ENCODE measurements around the gene METTL17.
"Not testable (repeated sequence)": the region's sequence is repeated elsewhere in the genome, so short reads cannot be mapped to it uniquely, and the experiment has no call there.

The METTL17 gene

DNA sequence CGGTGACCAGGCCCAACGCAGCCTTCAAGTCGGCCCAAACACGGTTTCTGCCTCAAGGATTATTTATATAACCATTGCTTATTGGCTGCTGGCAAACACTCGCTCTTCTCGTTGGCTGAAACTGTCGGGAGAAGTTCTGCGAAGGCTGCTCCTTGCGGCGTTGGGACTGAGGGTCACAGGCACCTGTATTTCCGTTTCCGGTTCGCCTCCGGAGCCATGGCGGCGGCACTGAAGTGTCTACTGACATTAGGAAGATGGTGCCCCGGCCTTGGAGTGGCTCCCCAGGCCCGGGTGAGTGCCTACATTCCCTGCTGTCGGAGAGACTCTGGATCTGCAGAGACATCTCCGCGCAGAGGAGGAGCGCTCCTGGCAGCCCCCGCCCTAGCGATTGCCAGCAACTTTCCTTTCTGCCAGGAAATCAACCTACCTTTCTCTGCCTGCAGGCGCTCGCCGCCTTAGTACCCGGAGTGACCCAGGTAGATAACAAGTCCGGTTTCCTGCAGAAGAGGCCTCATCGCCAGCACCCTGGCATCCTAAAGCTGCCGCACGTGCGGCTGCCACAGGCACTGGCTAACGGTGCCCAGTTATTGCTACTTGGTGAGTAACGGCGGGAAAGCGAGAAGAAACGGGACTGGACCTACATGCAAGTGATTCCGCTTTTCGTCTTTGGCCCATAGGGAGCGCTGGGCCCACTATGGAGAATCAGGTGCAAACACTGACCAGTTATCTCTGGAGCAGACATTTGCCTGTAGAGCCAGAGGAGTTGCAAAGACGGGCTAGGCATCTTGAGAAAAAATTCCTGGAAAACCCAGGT, at the start of gene METTL17:
Gene METTL17, plus strand, starts transcription at position 194 of the 814 bp plus-strand sequence. Its CDS starts 23 bp downstream, at position 217.
- DNase-seq (ENCODE audit: low read depth) = peak; percentile 98

DNA sequence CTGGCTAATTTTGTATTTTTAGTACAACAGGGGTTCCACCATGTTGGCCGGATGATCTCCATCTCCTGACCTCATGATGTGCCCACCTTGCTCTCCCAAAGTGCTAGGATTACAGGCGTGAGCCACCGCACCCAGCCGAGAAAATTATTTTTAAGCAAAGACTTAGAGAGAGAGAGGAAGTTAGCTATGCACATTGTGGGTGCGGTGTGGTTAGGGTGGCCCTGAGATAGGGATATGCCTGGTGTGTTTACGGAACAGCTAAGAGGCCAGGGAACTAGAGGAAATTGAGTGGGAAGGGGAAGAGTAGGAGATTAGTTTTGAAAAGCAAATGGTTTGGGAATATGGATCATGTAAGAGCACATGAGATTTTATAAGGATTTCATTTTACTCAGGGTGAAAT, 44.6 kb upstream of the METTL17 start:
- not testable (repeated sequence) for DNase-seq (ENCODE audit: low read depth)

GRCh38 chr14:20946707-20947106, 43.1 kb upstream of the METTL17 start:
- DNase-seq (ENCODE audit: low read depth) = not testable (repeated sequence)

- not testable (repeated sequence) for DNase-seq (ENCODE audit: low read depth)
Measured at GRCh38 chr14:20954736-20955537, 34.8 kb upstream of the METTL17 start, which contains the start of gene RNASE2. Gene RNASE2, plus strand, starts transcription at chr14:20955487. Its CDS starts 285 bp downstream, at chr14:20955772.

DNA sequence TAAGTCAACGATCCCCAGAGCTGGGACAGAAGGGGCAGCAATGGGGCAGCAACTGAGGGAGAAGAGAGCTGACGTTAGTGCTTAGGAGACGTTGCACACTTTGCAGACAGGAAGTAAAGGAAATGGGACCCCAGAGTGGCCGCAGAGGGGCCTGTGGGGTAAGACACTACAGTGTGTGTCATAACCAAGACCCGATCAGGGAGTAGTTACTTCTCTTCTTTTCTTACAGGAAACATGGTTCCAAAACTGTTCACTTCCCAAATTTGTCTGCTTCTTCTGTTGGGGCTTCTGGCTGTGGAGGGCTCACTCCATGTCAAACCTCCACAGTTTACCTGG, 34.3 kb upstream of the METTL17 start:
- DNase-seq (ENCODE audit: low read depth) = not testable (repeated sequence)

DNA sequence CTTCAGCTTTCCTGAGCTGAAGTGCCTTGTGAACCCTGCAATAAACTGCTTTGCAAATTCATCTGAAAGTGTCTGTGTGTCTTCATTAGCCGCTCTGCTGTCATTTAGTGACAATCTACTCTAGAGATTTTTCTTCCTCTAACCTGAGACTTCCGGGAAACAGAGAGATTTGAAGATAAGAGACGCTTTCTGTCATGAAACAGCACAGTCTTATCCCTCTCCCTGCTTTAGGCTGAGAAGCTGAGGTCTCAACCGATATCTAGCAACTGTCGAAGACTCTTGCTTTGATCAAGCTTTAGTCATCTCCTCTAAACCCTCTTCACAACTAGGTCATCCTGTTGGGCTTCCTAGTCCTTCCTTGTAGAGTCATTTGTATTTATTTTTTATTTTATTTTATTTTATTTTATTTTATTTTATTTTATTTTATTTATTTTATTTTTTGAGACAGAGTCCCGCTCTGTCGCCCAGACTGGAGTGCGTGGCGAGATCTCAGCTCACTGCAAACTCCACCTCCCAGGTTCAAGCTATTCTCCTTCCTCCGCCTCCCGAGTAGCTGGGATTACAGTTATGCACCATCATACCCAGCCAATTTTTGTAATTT, 33.3 kb upstream of the METTL17 start:
- no peak for DNase-seq (ENCODE audit: low read depth)

DNA sequence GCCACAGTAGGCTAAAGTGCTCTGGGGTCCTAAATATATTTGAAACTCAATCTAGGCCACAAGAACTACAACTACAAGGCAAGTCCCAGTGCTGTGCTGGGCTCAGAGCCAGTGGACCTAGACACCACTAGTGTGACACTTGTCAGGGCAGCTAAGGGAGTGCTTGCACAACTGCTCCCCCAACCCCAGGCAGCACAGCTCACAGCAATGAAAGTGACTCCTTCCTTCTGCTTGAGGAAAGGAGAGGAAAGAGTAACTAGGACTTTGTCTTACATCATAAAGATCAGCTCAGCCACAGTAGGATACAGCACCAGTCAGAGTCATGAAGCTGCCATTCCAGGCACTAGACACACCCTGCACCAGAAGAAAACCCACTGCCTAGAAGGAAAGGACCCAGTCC, 30.8 kb upstream of the METTL17 start:
- not testable (repeated sequence) for DNase-seq (ENCODE audit: low read depth)

DNA sequence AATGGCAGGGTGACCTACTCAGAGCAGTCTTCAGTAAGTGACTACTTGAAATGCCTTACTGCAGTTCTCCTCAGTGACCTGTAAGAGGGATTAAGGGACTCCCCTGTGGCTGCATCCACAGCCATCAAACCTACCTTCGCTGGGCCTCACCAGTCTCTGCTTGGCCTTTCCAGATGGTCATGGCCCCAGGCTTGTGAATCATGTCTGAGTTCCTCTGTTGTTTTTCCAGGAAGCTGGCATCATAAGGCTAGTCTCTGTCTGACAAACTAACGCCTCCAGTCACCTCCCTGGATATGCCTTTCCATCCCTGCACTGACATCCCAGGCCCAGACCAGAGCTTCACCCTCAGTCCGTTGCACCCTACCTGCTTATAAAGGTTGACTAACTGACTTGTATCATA, 20.4 kb upstream of the METTL17 start:
- peak; percentile 44 for DNase-seq (ENCODE audit: low read depth)

DNA sequence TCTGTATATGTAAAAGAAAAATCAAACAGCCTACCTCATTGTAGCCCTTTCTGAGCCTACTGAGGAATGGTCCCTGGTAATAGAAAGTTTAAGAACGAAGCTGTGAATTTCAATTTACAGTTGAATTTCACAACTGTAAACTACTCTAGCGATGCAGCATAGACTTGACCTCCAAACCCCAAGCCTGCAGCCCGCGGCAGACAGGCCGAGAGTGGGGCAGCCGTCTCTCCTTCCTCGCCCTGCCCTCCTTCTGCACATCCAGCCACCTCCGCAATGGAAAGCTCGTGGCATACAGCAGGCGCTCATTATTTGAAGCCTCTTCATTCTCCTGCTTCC, 19.2 kb upstream of the METTL17 start:
- DNase-seq (ENCODE audit: low read depth) = no peak

DNA sequence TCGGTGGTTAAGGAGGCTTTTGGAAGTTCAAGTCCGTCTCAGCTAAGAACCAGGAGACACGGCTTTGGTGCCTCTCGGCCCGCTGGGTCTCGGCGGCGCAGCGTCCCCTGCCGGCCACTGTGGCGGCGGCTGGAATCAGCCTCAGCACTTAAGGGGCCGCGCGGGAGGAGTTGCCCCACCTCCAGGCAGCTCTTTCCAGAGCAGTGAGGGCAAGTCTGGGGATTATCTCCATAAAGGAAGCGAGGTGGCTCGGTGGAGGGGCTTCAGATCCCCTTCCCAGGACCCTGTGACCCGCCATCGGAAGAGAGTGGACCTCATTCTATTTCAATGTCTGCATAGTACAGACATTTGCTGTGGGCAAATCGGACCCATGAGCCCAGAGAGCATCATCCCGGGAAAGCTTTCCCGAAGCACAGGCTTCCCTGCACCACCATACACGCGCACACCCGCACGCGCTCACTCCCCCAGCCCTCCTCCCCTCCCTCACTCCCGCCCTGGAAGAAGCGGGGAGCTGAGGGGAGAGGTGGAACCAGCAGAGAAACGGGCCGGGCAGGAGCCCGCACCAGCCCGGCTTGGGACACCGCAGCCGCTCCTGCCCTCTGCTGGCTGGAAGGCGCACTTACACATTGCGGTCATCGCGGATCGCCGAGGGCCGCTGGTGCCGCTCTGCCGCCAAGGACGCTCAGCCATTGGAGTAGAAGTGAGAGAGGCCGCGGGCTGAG, 18.6 kb upstream of the METTL17 start:
- DNase-seq (ENCODE audit: low read depth) = peak; percentile 85

DNA sequence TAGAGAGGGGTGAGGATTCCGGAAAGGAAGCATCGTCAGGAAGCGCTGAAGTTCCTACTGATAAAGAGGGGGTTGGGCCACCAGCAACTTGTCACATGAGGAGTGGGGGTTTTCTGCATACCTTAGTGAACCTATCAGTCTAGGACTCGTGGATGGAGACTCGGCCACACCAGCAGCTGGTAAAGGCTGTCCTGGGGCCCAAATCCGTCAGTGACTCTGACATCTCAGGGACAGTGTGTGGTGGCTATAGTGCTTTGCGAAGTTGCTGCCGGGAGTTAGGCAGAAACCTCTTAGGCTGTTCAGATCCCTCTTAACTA, 18.1 kb upstream of the METTL17 start:
- no peak for DNase-seq (ENCODE audit: low read depth)

- no peak for DNase-seq (ENCODE audit: low read depth)
Measured at GRCh38 chr14:20973501-20973900, 16.3 kb upstream of the METTL17 start.

- no peak for DNase-seq (ENCODE audit: low read depth)
Measured at GRCh38 chr14:20976291-20976690, 13.5 kb upstream of the METTL17 start.

DNA sequence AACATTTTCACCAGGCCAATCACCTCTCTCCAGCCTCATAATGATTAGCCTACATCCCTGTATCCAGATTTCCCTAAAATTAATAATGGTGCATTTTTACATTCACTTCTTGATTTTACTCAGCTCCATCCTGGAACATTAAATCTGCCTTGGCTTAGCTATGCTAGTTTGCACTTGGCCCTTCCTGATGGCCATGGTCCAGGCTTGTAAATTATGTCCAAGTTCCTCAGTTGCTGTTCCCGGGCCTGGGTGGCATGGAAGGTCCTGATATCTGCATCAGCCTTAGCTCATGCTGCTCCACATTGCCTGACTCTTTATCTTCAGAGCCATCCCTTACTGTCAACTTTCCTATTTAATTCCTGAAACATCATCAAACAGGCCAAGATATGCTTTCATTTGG, 11.1 kb upstream of the METTL17 start:
- DNase-seq (ENCODE audit: low read depth) = no peak

DNA sequence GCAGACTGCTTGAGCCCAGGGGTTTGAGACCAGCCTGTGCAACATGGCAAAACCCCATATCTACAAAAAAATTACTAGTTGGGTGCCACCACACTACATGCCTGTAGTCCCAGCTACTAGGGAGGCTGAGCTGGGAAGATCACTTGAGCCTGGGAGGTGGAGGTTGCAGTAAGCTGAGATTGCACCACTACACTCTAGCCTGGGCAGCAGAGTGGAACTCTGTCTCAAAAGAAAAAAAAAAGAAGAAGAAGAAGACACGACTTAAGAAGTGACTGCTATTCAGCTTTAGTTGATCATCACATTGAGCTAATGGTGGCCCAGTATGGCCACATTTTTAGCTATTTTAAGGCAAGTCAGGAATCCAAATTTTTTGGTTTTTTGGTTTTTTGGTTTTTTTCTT, 8.9 kb upstream of the METTL17 start:
- DNase-seq (ENCODE audit: low read depth) = no peak

GRCh38 chr14:20982646-20983369, 7.0 kb upstream of the METTL17 start:
- DNase-seq (ENCODE audit: low read depth) = no peak

- DNase-seq (ENCODE audit: low read depth) = not testable (repeated sequence)
Measured at GRCh38 chr14:20985650-20986049, 4.1 kb upstream of the METTL17 start.

DNA sequence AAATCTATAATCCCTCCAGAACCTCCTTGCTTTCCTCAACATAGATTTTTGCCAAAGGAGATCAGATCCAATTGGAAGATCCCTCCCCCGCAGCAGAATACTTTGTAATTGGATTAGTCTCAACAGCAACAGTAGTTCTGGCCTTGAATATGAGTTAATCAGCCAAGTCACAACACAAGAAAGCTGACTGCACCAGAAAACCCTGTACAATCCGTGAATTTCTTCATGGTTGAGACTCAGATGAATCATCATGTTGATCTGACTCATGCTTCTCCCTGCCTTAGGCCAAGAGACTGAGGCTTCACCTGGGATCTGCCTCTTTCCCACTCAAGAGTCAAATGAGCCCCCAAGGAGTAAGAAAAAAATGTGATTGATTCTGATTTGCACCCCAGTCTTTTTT, 3.0 kb upstream of the METTL17 start:
- peak; percentile 95 for DNase-seq (ENCODE audit: low read depth)

DNA sequence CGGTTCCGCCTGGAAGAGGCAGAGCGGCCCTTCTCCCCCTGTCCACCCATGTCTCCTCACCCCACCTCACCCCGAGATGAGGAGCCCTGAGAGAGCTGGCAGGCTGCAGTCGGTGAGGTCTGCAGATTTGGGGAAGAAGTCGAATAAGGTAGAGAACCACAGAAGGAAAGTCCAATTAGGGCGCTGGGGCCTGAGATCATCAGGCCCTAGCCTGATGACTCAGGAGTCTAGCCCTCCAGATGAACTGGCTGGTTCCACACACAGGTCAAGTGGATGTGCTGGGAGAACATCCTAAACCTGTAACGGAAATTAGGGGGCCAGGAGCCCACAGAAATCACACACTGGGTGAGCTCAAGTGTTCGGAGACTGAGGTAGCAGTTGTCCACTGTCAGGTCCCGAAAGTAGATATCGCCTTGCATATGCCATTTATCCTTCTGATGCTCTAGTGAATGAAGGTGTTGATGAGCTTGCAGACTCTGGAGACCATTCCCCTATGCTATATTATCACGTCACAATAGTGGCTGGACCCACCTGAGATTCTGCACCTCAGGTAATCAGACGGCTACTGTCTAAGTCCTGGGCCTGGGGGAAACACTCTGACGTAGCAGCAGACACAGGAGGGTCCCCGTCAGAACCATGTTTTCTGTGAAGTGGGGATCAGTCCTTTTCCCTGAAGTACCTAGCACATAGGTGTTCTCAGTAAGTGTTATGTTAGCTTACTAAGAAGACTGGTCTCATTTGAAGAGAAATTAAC, 886 bp upstream of the METTL17 start:
- DNase-seq (ENCODE audit: low read depth) = no peak

DNA sequence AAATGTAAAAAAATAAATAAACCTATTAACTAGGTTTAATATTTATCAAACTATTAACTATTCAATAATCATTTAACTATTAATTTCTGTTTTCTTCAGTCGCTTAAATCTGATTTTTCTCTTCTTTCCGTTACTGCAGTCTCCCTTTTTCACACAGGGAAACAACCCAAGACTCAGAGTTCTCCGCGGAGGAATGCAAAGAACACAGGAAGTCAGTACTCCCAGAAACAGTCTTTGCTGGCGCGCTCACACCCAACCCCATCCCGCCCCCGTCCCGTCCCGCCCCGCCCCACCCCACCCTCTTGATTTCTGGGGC, 351 bp upstream of the METTL17 start:
- no peak for DNase-seq (ENCODE audit: low read depth)

DNA sequence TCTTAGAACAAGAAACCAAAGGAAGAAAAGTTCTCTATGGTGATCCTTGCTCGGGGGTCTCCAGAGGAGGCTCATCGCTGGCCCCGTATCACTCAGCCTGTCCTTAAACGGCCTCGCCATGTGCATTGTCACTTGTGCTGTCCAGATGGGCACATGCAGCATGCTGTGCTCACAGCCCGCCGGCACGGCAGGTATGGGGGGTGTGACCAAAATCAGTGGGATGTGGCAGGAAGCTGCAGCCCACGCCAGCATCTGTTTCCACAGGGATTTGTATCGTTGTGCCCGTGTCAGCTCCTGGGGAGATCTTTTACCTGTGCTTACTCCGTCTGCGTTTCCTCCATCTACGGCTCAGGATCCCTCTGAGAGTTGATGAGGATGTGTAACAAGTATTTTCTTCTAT, 6.7 kb downstream of the METTL17 start:
- no peak for DNase-seq (ENCODE audit: low read depth)

All from ELR (cell line).